Right cardiac atrium (tissue), 5 donors: ENCODE measurements around the gene NIPA2. TPM values are rescaled to one million over a fixed set of nuclear protein-coding genes. Genes with fewer than 3 reads are reported as not detected.
A peak's percentile ranks its signal among the peaks of the same experiment; 100 is the strongest.

Experiments
- ATAC-seq, 2 donors: fragments of 200-7000 bp; cut with Tn5 transposase; one replicate each; pipeline versions ENCODE4 v1.8.0 to v1.9.1; 2020; ENCODE audit warnings: moderate library complexity in 2 of 2, mild to moderate bottlenecking in 1 of 2
- DNase-seq, 3 donors: peaks; one replicate each; pipeline ENCODE4 v3.0.0-alpha.2; 2020
- H3K27ac ChIP-seq: one replicate; pipeline ENCODE4 v1.5.1; 2013; ENCODE audit warnings: mild to moderate bottlenecking, low read length, control low read depth, moderate library complexity
- H3K27me3 ChIP-seq: one replicate; pipeline ENCODE4 v1.6.1; 2013; ENCODE audit not compliant: control insufficient read depth, insufficient read depth
- H3K4me1 ChIP-seq: one replicate; pipeline ENCODE4 v1.6.1; 2013; ENCODE audit warnings: low read length; ENCODE audit not compliant: control insufficient read depth, insufficient read depth
- H3K4me3 ChIP-seq: one replicate; pipeline ENCODE4 v1.5.1; 2013; ENCODE audit warnings: low read length, control low read depth
- H3K9me3 ChIP-seq: one replicate; pipeline ENCODE4 v1.6.1; 2013; ENCODE audit warnings: low read length; ENCODE audit not compliant: control insufficient read depth
- WGBS: extraction: QIAGEN DNeasy Blood & Tissue Kit; methylation state at CpG from one replicate; pipeline ENCODE4 v1.1.7; 2013; 5-methylcytosine and 5-hydroxymethylcytosine counted together
- intact Hi-C, 4 donors: fragments of 100-400 bp; cut with DNase I; formaldehyde crosslinking; loops; one replicate each; pipeline versions ENCODE4 v1.11.0 to v1.14.0; 2022 to 2023
- polyA plus RNA-seq: library from polyadenylated mRNA; stranded (reverse); fragments of 200-250 nt; gene quantifications from one replicate; pipeline ENCODE4 v1.2.3, GENCODE V29; 2013
- total RNA-seq, 4 donors: library from RNA; stranded (reverse); fragmentation: NEBNext Ultra II Directional; extraction: Animal tissue kit (Norgen Biotek cat#: 25700); gene quantifications; one replicate each; pipeline ENCODE4 v1.2.1, GENCODE V29; 2021
- donor health status: healthy with polysubstance abuse.
- donor health status: DM: no; HTN: yes; CAD: no.
- donor health status: DM: no; HTN: no; CAD: no.
- donor health status: DM: no; HTN: yes; CAD: no; lungs with severe emphysema.
- donor health status: DM: yes; HTN: yes; CAD: no.

NIPA2 gene
- total and polyA plus RNA-seq, 5 donors: 9.9 to 29.9 (median 23.8) TPM

- DNase-seq (no peak), ATAC-seq (no peak)
- WGBS: under 1% methylated on average over 16 of the region's 16 CpGs
- Histone ChIP-seq H3K27me3 (no peaks in the 10 kb centered on the region), H3K4me1 (peaks cover 2% of the 10 kb centered on the region), H3K4me3 (peak overlapping the region; percentile 81), H3K9me3 (no peaks in the 10 kb centered on the region), H3K27ac (peak overlapping the region; percentile 83)
- intact Hi-C loops: loop anchor here in 1 of 4 donors (10.0 kb wide), 1 partner anchor 54 kb away; the partner anchor contains the start of gene NIPA1
Measured at GRCh38 chr15:22839046-22839695, 705 bp downstream of the NIPA2 start.

- H3K4me3 ChIP-seq: no peak overlapping the region
- ATAC-seq: no peak
Measured at GRCh38 chr15:22844421-22845288, 6.2 kb downstream of the NIPA2 start.

GRCh38 chr15:22845289-22845900 is 6.9 kb downstream of the NIPA2 start:
- Histone ChIP-seq H3K27me3 (no peaks in the 10 kb centered on the region), H3K4me1 (peaks cover 1% of the 10 kb centered on the region), H3K27ac (no peak overlapping the region), H3K9me3 (no peaks in the 10 kb centered on the region), H3K4me3 (no peak overlapping the region)
- intact Hi-C loops: no loop called here
- DNase-seq (no peak), ATAC-seq (no peak)
- WGBS: 62% methylated on average over 2 of the region's 2 CpGs

More at GRCh38 chr15:22844421-22845288, 6.2 kb downstream of the NIPA2 start:
- intact Hi-C loops: no loop called here
- Histone ChIP-seq H3K9me3 (no peaks in the 10 kb centered on the region), H3K27me3 (no peaks in the 10 kb centered on the region), H3K27ac (no peak overlapping the region), H3K4me1 (peaks cover 2% of the 10 kb centered on the region)
- no peak for DNase-seq
- WGBS: 84% methylated on average over 19 of the region's 19 CpGs

GRCh38 chr15:22846073-22846472 is 7.6 kb downstream of the NIPA2 start:
- DNase-seq (no peak), ATAC-seq (no peak)
- WGBS: 95% methylated on average over 6 of the region's 6 CpGs
- intact Hi-C loops: no loop called here
- Histone ChIP-seq H3K27ac (no peak overlapping the region), H3K4me3 (no peak overlapping the region), H3K4me1 (no peaks in the 10 kb centered on the region), H3K27me3 (no peaks in the 10 kb centered on the region), H3K9me3 (no peaks in the 10 kb centered on the region)

- Histone ChIP-seq H3K4me3 (no peak overlapping the region), H3K27ac (no peak overlapping the region), H3K27me3 (no peaks in the 10 kb centered on the region), H3K9me3 (no peaks in the 10 kb centered on the region), H3K4me1 (no peaks in the 10 kb centered on the region)
- intact Hi-C loops: no loop called here
- WGBS: 86% methylated on average over 3 of the region's 3 CpGs
- ATAC-seq (no peak), DNase-seq (no peak)
Measured at GRCh38 chr15:22850055-22850454, 11.6 kb downstream of the NIPA2 start.

- Histone ChIP-seq H3K27ac (no peak overlapping the region), H3K4me1 (no peaks in the 10 kb centered on the region), H3K4me3 (no peak overlapping the region), H3K27me3 (no peaks in the 10 kb centered on the region), H3K9me3 (no peaks in the 10 kb centered on the region)
- ATAC-seq (no peak), DNase-seq (no peak)
- intact Hi-C loops: no loop called here
- WGBS: 86% methylated on average over 4 of the region's 4 CpGs
Measured at GRCh38 chr15:22851513-22851912, 13.0 kb downstream of the NIPA2 start.

GRCh38 chr15:22855791-22856190 is 17.3 kb downstream of the NIPA2 start:
- H3K4me1 ChIP-seq: no peaks in the 10 kb centered on the region
- no peak overlapping the region for H3K4me3 ChIP-seq
- ATAC-seq (no peak), DNase-seq (no peak)
- H3K27me3 ChIP-seq: no peaks in the 10 kb centered on the region
- intact Hi-C loops: no loop called here
- no peaks in the 10 kb centered on the region for H3K9me3 ChIP-seq
- 56% methylated on average over 4 of the region's 4 CpGs for WGBS
- no peak overlapping the region for H3K27ac ChIP-seq

- Histone ChIP-seq H3K9me3 (no peaks in the 10 kb centered on the region), H3K4me1 (no peaks in the 10 kb centered on the region), H3K27me3 (no peaks in the 10 kb centered on the region), H3K27ac (no peak overlapping the region), H3K4me3 (no peak overlapping the region)
- 74% methylated on average over 1 of the region's 1 CpG for WGBS
- DNase-seq: no peak
- no peak for ATAC-seq
- intact Hi-C loops: no loop called here
Measured at GRCh38 chr15:22856659-22857058, 18.2 kb downstream of the NIPA2 start.

GRCh38 chr15:22861161-22861560 is 22.7 kb downstream of the NIPA2 start:
- 68% methylated on average over 2 of the region's 2 CpGs for WGBS
- intact Hi-C loops: no loop called here
- no peaks in the 10 kb centered on the region for H3K4me1 ChIP-seq
- H3K27ac ChIP-seq: no peak overlapping the region
- H3K9me3 ChIP-seq: no peaks in the 10 kb centered on the region
- no peak for DNase-seq
- no peak for ATAC-seq
- H3K4me3 ChIP-seq: no peak overlapping the region
- no peaks in the 10 kb centered on the region for H3K27me3 ChIP-seq

GRCh38 chr15:22863356-22863755 is 24.9 kb downstream of the NIPA2 start:
- ATAC-seq (peak; percentile 29 to 46), DNase-seq (no peak)
- Histone ChIP-seq H3K27me3 (no peaks in the 10 kb centered on the region), H3K27ac (no peak overlapping the region), H3K4me1 (no peaks in the 10 kb centered on the region), H3K4me3 (no peak overlapping the region), H3K9me3 (no peaks in the 10 kb centered on the region)
- intact Hi-C loops: no loop called here
- WGBS: 66% methylated on average over 3 of the region's 3 CpGs

GRCh38 chr15:22866079-22866478 is 27.6 kb downstream of the NIPA2 start:
- Histone ChIP-seq H3K27ac (no peak overlapping the region), H3K4me3 (no peak overlapping the region), H3K4me1 (no peaks in the 10 kb centered on the region), H3K27me3 (no peaks in the 10 kb centered on the region), H3K9me3 (no peaks in the 10 kb centered on the region)
- ATAC-seq: no peak
- 90% methylated on average over 7 of the region's 7 CpGs for WGBS
- no peak for DNase-seq
- intact Hi-C loops: no loop called here
